HL-60 (cell line): ENCODE measurements around the gene CADM1.

Source experiments
- DNase-seq, 2 experiments: peaks; one replicate each; pipeline ENCODE4 v3.0.0-alpha.2; 2010 to 2020; ENCODE audit warnings: low read depth in 1 of 2, low spot score in 1 of 2
- H3K27ac ChIP-seq: fragments of 250-450 bp; sonication (Bioruptor Pico); replicated peaks from 2 replicates; pipeline ENCODE4 v1.5.1; 2020; ENCODE audit warnings: mild to moderate bottlenecking, moderate library complexity
- H3K27me3 ChIP-seq: fragments of 250-450 bp; sonication (Bioruptor Pico); 2 replicates; pipeline ENCODE4 v1.5.1; 2021; ENCODE audit warnings: mild to moderate bottlenecking, moderate library complexity; ENCODE audit not compliant: insufficient read depth, poor library complexity, severe bottlenecking
- H3K4me3 ChIP-seq: replicated peaks from 2 replicates; pipeline ENCODE4 v1.5.1; 2011; ENCODE audit warnings: mild to moderate bottlenecking, control low read depth, low read length; ENCODE audit not compliant: insufficient read depth
- CTCF ChIP-seq: IDR thresholded peaks from one replicate; pipeline ENCODE4 v1.5.1; 2011; ENCODE audit warnings: low read length, control low read depth, inconsistent platforms; ENCODE audit not compliant: insufficient read depth
- GABPA ChIP-seq: IDR thresholded peaks from 2 replicates; pipeline ENCODE4 v1.6.1; 2012; ENCODE audit warnings: low read depth
- POLR2AphosphoS5 ChIP-seq: IDR thresholded peaks from 2 replicates; pipeline ENCODE4 v1.6.1; 2012; ENCODE audit warnings: low read depth
- REST ChIP-seq: IDR thresholded peaks from 2 replicates; pipeline ENCODE4 v1.6.1; 2012; ENCODE audit warnings: low read depth; ENCODE audit not compliant: insufficient replicate concordance
- SPI1 ChIP-seq: IDR thresholded peaks from 2 replicates; pipeline ENCODE4 v1.6.1; 2012; ENCODE audit warnings: low read depth, mild to moderate bottlenecking, borderline replicate concordance

Gene CADM1

GRCh38 chr11:115276799-115277198 is 227.4 kb downstream of the CADM1 start:
- Histone ChIP-seq H3K27me3 (peaks cover 7% of the 10 kb centered on the region), H3K27ac (no peak overlapping the region), H3K4me3 (no peak overlapping the region)
- DNase-seq: no peak
- TF ChIP-seq REST (no peak), CTCF (no peak), SPI1 (no peak), POLR2AphosphoS5 (no peak), GABPA (no peak)

GRCh38 chr11:115276191-115276590 is 228.0 kb downstream of the CADM1 start:
- Histone ChIP-seq H3K4me3 (no peak overlapping the region), H3K27me3 (peaks cover 7% of the 10 kb centered on the region), H3K27ac (no peak overlapping the region)
- DNase-seq: no peak
- TF ChIP-seq REST (no peak), CTCF (no peak), SPI1 (no peak), POLR2AphosphoS5 (no peak), GABPA (no peak)

- DNase-seq: no peak
- peaks cover 14% of the 10 kb centered on the region for H3K27me3 ChIP-seq
- TF ChIP-seq POLR2AphosphoS5 (no peak), CTCF (no peak), SPI1 (no peak), REST (no peak), GABPA (no peak)
- no peak overlapping the region for H3K27ac ChIP-seq
- H3K4me3 ChIP-seq: no peak overlapping the region
Observed at GRCh38 chr11:115275045-115275444, 229.2 kb downstream of the CADM1 start.
